Measurements from ENCODE around the gene ECE2. TPM values are rescaled to one million over a fixed set of nuclear protein-coding genes. Genes with fewer than 3 reads are reported as not detected.
A peak's percentile ranks its signal among the peaks of the same experiment; 100 is the strongest.

ECE2 gene
- not detected for polyA plus RNA-seq (ENCODE audit: insufficient read length)

- no peak for DNase-seq
Observed at GRCh38 chr3:184275961-184276910, at the start of gene ECE2. ECE2 (plus strand) TSS chr3:184276022; CDS start chr3:184276154, 132 bp downstream.

GRCh38 chr3:184227481-184227935 is 48.3 kb upstream of the ECE2 start:
- no peak for DNase-seq

GRCh38 chr3:184228376-184229137 is 47.3 kb upstream of the ECE2 start:
- no peak for DNase-seq

- peak; percentile 27 for DNase-seq
Observed at GRCh38 chr3:184229394-184230080, 46.3 kb upstream of the ECE2 start, which contains the start of gene VWA5B2. VWA5B2 (plus strand) TSS chr3:184229585; CDS start chr3:184230529, 944 bp downstream.

- no peak for DNase-seq
Observed at GRCh38 chr3:184230081-184230602, 45.7 kb upstream of the ECE2 start.

GRCh38 chr3:184230603-184231528 is 45.0 kb upstream of the ECE2 start:
- no peak for DNase-seq

GRCh38 chr3:184231671-184232070 is 44.2 kb upstream of the ECE2 start:
- DNase-seq, result no peak

GRCh38 chr3:184233127-184233843 is 42.5 kb upstream of the ECE2 start:
- no peak for DNase-seq

- no peak for DNase-seq
Observed at GRCh38 chr3:184234224-184234623, 41.6 kb upstream of the ECE2 start.

GRCh38 chr3:184234671-184235380 is 41.0 kb upstream of the ECE2 start:
- DNase-seq, result no peak

GRCh38 chr3:184235381-184236032 is 40.3 kb upstream of the ECE2 start:
- no peak for DNase-seq

- DNase-seq, result no peak
Observed at GRCh38 chr3:184236033-184236410, 39.8 kb upstream of the ECE2 start.

- DNase-seq, result no peak
Observed at GRCh38 chr3:184236636-184237035, 39.2 kb upstream of the ECE2 start.

GRCh38 chr3:184237211-184237610 is 38.6 kb upstream of the ECE2 start:
- no peak for DNase-seq

GRCh38 chr3:184237807-184238206 is 38.0 kb upstream of the ECE2 start:
- DNase-seq, result no peak

GRCh38 chr3:184238246-184238818 is 37.5 kb upstream of the ECE2 start:
- DNase-seq, result no peak

- no peak for DNase-seq
Observed at GRCh38 chr3:184239221-184239620, 36.6 kb upstream of the ECE2 start.

- DNase-seq, result no peak
Observed at GRCh38 chr3:184239708-184240107, 36.1 kb upstream of the ECE2 start.
